Measurements from ENCODE around the gene HNRNPL.

DNA sequence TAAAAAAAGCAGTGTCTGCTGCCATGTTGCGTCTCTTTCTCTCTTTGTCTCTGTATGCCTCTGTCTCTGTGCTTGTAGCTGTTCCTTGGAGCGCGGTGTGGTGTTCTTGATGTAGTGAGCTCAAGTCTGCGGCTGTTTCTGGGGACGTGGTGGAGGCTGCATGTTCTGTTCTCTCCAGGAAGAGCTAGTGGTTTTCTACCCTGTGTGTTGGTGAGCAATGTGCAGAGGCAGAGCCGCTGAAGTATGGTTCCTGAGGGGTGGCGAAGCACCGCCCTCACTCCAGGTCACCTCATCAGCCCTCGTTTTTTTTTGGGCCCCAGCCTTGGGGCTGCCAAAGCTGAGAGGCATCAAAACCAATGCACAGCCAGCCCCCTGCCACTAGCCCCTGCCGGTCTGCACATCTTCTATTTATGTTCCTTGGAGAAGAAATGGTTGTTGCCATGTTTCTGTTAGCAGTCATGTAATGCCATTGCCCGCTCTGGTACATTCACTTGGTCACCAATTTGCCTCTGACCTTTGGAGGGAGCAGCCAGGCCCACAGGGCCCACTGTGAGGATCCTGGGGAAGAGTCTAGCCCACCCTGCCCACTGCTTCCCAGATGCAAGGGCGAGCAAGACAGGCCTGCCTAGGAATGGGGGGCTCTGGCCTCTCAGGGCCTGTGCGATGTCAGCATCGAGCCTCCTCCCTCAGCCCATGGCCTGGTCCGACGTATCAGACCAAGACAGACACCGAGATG is 7.2 kb downstream of the HNRNPL start:
- no peak for TF ChIP-seq CTCF (IDR thresholded peaks at IDR 0.05)
- TF ChIP-seq TCF7L2 (IDR thresholded peaks at IDR 0.05; ENCODE audit: low read depth, low read length): no peak
- TF ChIP-seq, protein P1, sequence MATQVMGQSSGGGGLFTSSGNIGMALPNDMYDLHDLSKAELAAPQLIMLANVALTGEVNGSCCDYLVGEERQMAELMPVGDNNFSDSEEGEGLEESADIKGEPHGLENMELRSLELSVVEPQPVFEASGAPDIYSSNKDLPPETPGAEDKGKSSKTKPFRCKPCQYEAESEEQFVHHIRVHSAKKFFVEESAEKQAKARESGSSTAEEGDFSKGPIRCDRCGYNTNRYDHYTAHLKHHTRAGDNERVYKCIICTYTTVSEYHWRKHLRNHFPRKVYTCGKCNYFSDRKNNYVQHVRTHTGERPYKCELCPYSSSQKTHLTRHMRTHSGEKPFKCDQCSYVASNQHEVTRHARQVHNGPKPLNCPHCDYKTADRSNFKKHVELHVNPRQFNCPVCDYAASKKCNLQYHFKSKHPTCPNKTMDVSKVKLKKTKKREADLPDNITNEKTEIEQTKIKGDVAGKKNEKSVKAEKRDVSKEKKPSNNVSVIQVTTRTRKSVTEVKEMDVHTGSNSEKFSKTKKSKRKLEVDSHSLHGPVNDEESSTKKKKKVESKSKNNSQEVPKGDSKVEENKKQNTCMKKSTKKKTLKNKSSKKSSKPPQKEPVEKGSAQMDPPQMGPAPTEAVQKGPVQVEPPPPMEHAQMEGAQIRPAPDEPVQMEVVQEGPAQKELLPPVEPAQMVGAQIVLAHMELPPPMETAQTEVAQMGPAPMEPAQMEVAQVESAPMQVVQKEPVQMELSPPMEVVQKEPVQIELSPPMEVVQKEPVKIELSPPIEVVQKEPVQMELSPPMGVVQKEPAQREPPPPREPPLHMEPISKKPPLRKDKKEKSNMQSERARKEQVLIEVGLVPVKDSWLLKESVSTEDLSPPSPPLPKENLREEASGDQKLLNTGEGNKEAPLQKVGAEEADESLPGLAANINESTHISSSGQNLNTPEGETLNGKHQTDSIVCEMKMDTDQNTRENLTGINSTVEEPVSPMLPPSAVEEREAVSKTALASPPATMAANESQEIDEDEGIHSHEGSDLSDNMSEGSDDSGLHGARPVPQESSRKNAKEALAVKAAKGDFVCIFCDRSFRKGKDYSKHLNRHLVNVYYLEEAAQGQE (IDR thresholded peaks at IDR 0.05; ENCODE audit: insufficient read depth in 1 of 2, low read depth in 2 of 2, low read length in 1 of 2): no peak
- no peak for TF ChIP-seq POLR2AphosphoS5 (IDR thresholded peaks at IDR 0.05; ENCODE audit: low read depth, low read length)
- TF ChIP-seq SIN3A (IDR thresholded peaks at IDR 0.05; ENCODE audit: borderline replicate concordance, insufficient read depth, low read depth, low read length): no peak

All from Panc1 (cell line).